GM06990 (cell line): ENCODE results near the gene ZKSCAN1.

ENCODE experiments used
- DNase-seq: peaks from one replicate; pipeline ENCODE4 v3.0.0-alpha.2; 2011; ENCODE audit not compliant: insufficient read length; ENCODE audit errors: extremely low read depth
- H3K27me3 ChIP-seq: replicated peaks from 2 replicates; pipeline ENCODE4 v1.6.0; 2011; ENCODE audit warnings: low read length; ENCODE audit not compliant: control insufficient read depth, insufficient read depth
- H3K36me3 ChIP-seq: 2 replicates; pipeline ENCODE4 v1.5.1; 2011; ENCODE audit warnings: low read length; ENCODE audit not compliant: control insufficient read depth, insufficient read depth
- H3K4me3 ChIP-seq: replicated peaks from 2 replicates; pipeline ENCODE4 v1.5.1; 2011; ENCODE audit warnings: low read depth, mild to moderate bottlenecking, control low read depth, low read length
- TF ChIP-seq, protein P1 (sequence below): IDR thresholded peaks from 2 replicates; pipeline ENCODE4 v1.5.1; 2011; ENCODE audit warnings: low read length, control low read depth, mild to moderate bottlenecking, inconsistent platforms; ENCODE audit not compliant: insufficient read depth, poor library complexity, severe bottlenecking

ZKSCAN1 gene

DNA sequence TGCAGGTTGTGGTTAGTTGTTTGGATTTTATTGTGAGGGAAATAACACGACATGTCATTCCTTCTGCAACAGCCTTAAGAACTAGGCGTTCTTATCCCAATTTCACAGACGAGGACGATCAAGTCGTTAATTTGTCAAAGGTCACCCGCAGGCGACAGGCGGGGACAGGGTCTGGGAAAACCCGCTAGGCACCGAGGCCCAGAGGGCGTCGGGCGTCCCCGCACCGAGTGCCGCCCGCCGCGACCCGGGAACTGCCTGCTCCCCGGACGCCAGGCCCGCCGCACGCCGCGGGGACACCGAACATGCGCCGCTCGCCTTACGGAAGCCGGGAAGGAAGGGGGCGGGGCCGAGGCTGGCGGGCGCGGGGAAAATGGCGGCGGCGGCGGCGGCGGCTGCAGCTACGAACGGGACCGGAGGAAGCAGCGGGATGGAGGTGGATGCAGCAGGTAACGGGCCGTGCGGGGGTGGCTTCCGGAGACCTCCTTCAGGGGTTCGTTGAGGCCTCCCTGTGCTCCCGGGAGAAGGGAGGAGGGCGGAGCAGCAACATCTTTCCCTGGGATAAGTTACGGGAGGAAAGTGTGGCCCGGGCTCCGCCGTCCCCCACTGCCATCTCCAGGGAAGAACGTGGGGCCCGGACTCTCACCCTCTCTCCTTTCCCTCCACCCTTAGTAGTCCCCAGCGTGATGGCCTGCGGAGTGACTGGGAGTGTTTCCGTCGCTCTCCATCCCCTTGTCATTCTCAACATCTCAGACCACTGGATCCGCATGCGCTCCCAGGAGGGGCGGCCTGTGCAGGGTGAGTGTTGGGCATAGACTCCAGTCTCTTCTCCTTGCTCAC is 73.4 kb downstream of the ZKSCAN1 start, which contains the start of gene COPS6:
TSS of gene COPS6 (plus strand) at position 349 of the 837 bp plus-strand sequence. CDS start at position 371, 22 bp downstream.
- DNase-seq = peak; percentile 84
- Histone ChIP-seq H3K27me3 (no peaks in the 10 kb centered on the region), H3K36me3 (peaks cover 31% of the 10 kb centered on the region), H3K4me3 (peak within 1 kb of the TSS; percentile 87)
- TF ChIP-seq, protein P1, sequence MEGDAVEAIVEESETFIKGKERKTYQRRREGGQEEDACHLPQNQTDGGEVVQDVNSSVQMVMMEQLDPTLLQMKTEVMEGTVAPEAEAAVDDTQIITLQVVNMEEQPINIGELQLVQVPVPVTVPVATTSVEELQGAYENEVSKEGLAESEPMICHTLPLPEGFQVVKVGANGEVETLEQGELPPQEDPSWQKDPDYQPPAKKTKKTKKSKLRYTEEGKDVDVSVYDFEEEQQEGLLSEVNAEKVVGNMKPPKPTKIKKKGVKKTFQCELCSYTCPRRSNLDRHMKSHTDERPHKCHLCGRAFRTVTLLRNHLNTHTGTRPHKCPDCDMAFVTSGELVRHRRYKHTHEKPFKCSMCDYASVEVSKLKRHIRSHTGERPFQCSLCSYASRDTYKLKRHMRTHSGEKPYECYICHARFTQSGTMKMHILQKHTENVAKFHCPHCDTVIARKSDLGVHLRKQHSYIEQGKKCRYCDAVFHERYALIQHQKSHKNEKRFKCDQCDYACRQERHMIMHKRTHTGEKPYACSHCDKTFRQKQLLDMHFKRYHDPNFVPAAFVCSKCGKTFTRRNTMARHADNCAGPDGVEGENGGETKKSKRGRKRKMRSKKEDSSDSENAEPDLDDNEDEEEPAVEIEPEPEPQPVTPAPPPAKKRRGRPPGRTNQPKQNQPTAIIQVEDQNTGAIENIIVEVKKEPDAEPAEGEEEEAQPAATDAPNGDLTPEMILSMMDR = no peak

DNA sequence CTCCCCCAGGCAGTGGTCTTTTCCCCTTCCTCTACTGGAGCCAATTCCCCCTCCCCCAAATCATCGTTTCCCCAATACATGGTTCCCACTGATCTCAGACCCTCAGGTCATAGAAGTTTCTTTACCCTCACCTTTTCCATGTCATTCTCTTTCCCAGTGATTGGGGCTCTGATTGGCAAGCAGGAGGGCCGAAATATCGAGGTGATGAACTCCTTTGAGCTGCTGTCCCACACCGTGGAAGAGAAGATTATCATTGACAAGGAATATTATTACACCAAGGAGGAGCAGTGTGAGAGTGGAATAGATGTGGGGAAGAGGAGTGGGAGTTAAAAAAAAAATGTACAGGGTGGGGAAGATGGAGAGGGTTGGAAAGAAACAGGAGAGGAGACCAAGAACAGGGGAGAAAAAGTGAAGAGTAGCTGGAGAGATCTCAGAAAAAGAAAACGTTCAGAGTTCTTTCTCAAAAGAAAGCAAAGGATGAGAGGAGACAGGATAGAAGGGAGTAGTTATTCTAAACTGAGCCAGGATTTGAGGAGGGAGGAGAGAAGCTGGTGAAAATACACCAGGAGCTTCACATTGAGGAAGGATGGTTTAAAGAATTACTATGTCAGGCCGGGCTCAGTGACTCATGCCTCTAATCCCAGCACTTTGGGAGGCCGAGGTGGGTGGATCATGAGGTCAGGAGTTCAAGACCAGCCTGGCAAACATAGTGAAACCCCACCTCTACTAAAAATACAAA is 74.2 kb downstream of the ZKSCAN1 start:
- H3K36me3 ChIP-seq = peaks cover 37% of the 10 kb centered on the region

DNA sequence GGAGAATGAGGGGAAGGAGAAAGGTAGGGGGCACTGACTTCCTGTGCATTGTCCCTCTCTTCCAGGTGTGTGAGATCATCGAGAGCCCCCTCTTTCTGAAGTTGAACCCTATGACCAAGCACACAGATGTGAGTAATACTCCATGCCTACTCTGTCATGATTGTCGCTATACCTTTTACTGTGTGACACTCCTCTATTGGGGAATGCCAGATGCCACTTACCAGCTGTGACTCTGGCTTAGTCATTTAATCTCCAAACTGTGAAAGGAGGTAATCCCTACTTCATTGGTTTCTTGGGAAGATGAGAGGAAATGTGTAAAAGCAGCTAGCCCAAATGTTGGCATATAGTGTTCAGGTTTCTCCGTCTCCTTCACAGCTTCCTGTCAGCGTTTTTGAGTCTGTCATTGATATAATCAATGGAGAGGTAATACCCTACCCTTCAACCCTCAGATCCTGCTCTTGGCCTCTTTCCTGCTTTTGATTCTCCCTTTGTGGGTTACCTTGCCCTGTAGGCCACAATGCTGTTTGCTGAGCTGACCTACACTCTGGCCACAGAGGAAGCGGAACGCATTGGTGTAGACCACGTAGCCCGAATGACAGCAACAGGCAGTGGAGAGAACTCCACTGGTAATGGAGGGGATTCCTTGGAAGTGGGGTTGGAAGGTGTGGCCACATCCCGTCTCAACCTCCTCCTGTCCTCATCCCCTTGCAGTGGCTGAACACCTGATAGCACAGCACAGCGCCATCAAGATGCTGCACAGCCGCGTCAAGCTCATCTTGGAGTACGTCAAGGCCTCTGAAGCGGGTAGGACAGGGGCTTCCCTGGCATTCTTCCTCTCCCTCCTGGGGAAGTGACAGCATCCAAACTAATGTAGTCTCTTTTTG is 75.4 kb downstream of the ZKSCAN1 start:
- no peak overlapping the region for H3K4me3 ChIP-seq
- no peaks in the 10 kb centered on the region for H3K27me3 ChIP-seq
- TF ChIP-seq, protein P1 = no peak
- no peak for DNase-seq
- peaks cover 44% of the 10 kb centered on the region for H3K36me3 ChIP-seq

More for the DNA sequence above, 74.2 kb downstream of the ZKSCAN1 start:
- TF ChIP-seq, protein P1 = no peak
- Histone ChIP-seq H3K4me3 (peak overlapping the region; percentile 87), H3K27me3 (no peaks in the 10 kb centered on the region)
- no peak for DNase-seq
